Stimulated activated naive CD4-positive, alpha-beta T cell (primary cell): Measurements from ENCODE around the gene SHISA5.
A peak's percentile ranks its signal among the peaks of the same experiment; 100 is the strongest.

Experiments
- DNase-seq, 6 experiments: peaks; one replicate each; lab custom pipeline; 2025; lab: John Stamatoyannopoulos, UW

Gene SHISA5

GRCh38 chr3:48430708-48431101 lies 73.3 kb downstream of the SHISA5 start:
- DNase-seq: no peak

- DNase-seq: peak in 3 of 6 experiments; percentile 22 to 43 (median 27)
These were observed 73.8 kb downstream of the SHISA5 start, which contains the start of gene PLXNB1 for GRCh38 chr3:48429960-48430707. PLXNB1 (minus strand) TSS chr3:48430086; CDS start chr3:48424611, 5,475 bp downstream.

GRCh38 chr3:48429317-48429959 lies 74.5 kb downstream of the SHISA5 start:
- DNase-seq: peak; percentile 32 to 67 (median 64)

GRCh38 chr3:48428572-48429316 lies 75.2 kb downstream of the SHISA5 start:
- no peak for DNase-seq

- no peak for DNase-seq
These were observed 75.8 kb downstream of the SHISA5 start for GRCh38 chr3:48428088-48428571.

GRCh38 chr3:48427630-48427962 lies 76.4 kb downstream of the SHISA5 start:
- no peak for DNase-seq

- DNase-seq: no peak
These were observed 76.9 kb downstream of the SHISA5 start for GRCh38 chr3:48426944-48427629.

- no peak for DNase-seq
These were observed 77.5 kb downstream of the SHISA5 start for GRCh38 chr3:48426401-48426909.

- DNase-seq: no peak
These were observed 78.6 kb downstream of the SHISA5 start for GRCh38 chr3:48425281-48425812.

- no peak for DNase-seq
These were observed 79.9 kb downstream of the SHISA5 start for GRCh38 chr3:48423883-48424695.

GRCh38 chr3:48423241-48423882 lies 80.6 kb downstream of the SHISA5 start:
- no peak for DNase-seq

- DNase-seq: no peak
These were observed 81.3 kb downstream of the SHISA5 start for GRCh38 chr3:48422681-48423080.

- DNase-seq: no peak
These were observed 81.7 kb downstream of the SHISA5 start for GRCh38 chr3:48422272-48422671.

GRCh38 chr3:48420561-48420960 lies 83.4 kb downstream of the SHISA5 start:
- no peak for DNase-seq

- DNase-seq: no peak
These were observed 84.4 kb downstream of the SHISA5 start for GRCh38 chr3:48419597-48419996.

GRCh38 chr3:48419149-48419548 lies 84.8 kb downstream of the SHISA5 start:
- no peak for DNase-seq

- no peak for DNase-seq
These were observed 85.3 kb downstream of the SHISA5 start for GRCh38 chr3:48418651-48419050.

GRCh38 chr3:48418140-48418539 lies 85.8 kb downstream of the SHISA5 start:
- no peak for DNase-seq
